GM21390 (cell line): Measurements from ENCODE around the gene KCTD14.

ENCODE experiments used
- ATAC-seq: cut with Tn5 transposase; IDR thresholded peaks from one replicate; pipeline ENCODE4 v1.9.1; 2021; ENCODE audit not compliant: unreplicated experiment

KCTD14 gene

DNA sequence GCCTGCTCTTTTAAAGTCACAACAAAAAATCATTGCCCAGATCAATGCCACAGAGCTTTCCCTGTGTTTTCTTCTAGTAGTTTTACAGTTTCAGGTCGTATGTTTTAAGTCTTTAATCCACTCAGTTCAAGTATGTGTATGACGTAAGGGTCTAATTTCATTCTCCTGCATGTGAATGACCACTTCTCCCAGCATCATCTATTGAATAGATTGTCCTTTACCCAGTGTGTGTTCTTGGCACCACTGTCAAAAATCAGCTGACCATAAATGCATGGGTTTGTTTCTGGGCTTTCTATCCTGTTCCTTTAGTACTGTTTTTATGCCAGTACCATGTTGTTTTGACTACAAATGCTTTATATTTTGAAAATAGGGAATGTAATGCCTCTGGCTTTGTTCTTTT, 56.7 kb downstream of the KCTD14 start:
- ATAC-seq = no peak
